SK-N-SH (cell line): ENCODE measurements around the gene UCN2. TPM values are rescaled to one million over a fixed set of nuclear protein-coding genes. Genes with fewer than 3 reads are reported as not detected.

Source experiments
- CTCF ChIA-PET: fragments of 300-600, 350-600 bp; formaldehyde crosslinking; extraction: SDS; loops from one replicate; lab custom pipeline; 2021; lab: Yijun Ruan, JAX
- POLR2A ChIA-PET: fragments of 350-600 bp; sonication (Branson Sonifier 250); formaldehyde crosslinking; extraction: SDS; loops from one replicate; lab custom pipeline; 2020; ENCODE audit warnings: antibody characterized with exemption, inconsistent platforms; lab: Yijun Ruan, JAX
- DNase-seq: peaks from one replicate; pipeline ENCODE4 v3.0.0; 2012
- H2AFZ ChIP-seq: fragments of 200-600 bp; sonication (generic); 2 replicates; pipeline ENCODE4 v1.8.1; 2016; ENCODE audit warnings: antibody characterized with exemption, mild to moderate bottlenecking, low read depth
- H3F3A ChIP-seq: fragments of 200-600 bp; sonication (generic); replicated peaks from 2 replicates; pipeline ENCODE3; 2016; ENCODE audit warnings: antibody characterized with exemption, mild to moderate bottlenecking; ENCODE audit not compliant: insufficient read depth
- H3K27ac ChIP-seq, 2 experiments: fragments of 200-500 bp in 1 of 2; fragments of 200-600 bp in 1 of 2; sonication (Bioruptor generic) in 1 of 2; sonication (generic), shearing (Covaris generic) in 1 of 2; 2 replicates each; pipeline versions ENCODE4 v1.5.1 to v1.6.1; 2014 to 2016; ENCODE audit warnings: low read depth in 2 of 2, inconsistent platforms in 1 of 2, low read length in 1 of 2, mild to moderate bottlenecking in 1 of 2, mixed read lengths in 1 of 2
- H3K27me3 ChIP-seq: fragments of 200-600 bp; sonication (generic), shearing (Covaris generic); 2 replicates; pipeline ENCODE4 v1.6.1; 2016; ENCODE audit warnings: mixed run types; ENCODE audit not compliant: insufficient read depth
- H3K36me3 ChIP-seq, 2 experiments: fragments of 200-500 bp in 1 of 2; fragments of 200-600 bp in 1 of 2; sonication (Bioruptor generic) in 1 of 2; sonication (generic) in 1 of 2; replicated peaks in 1 of 2; 2 replicates each; pipeline versions ENCODE3 to v1.5.1; 2014 to 2016; ENCODE audit warnings: low read length in 1 of 2, mild to moderate bottlenecking in 1 of 2; ENCODE audit not compliant: insufficient read depth in 2 of 2, control insufficient read depth in 1 of 2
- H3K4me1 ChIP-seq, 2 experiments: fragments of 200-500 bp in 1 of 2; fragments of 200-600 bp in 1 of 2; sonication (Bioruptor generic) in 1 of 2; sonication (generic), shearing (Covaris generic) in 1 of 2; 2 replicates each; pipeline versions ENCODE4 v1.5.1 to v1.6.1; 2014 to 2016; ENCODE audit warnings: low read depth in 1 of 2, low read length in 1 of 2, mixed run types in 1 of 2; ENCODE audit not compliant: insufficient read depth in 2 of 2, control insufficient read depth in 1 of 2
- H3K4me2 ChIP-seq: fragments of 200-600 bp; sonication (generic), shearing (Covaris generic); 2 replicates; pipeline ENCODE4 v1.6.1; 2017; ENCODE audit warnings: mixed run types
- H3K4me3 ChIP-seq, 2 experiments: fragments of 200-500 bp in 1 of 2; fragments of 200-600 bp in 1 of 2; sonication (Bioruptor generic) in 1 of 2; sonication (generic), shearing (Covaris generic) in 1 of 2; 2 replicates each; pipeline versions ENCODE4 v1.5.1 to v1.8.1; 2014 to 2016; ENCODE audit warnings: low read depth in 2 of 2, inconsistent platforms in 1 of 2, low read length in 1 of 2, mild to moderate bottlenecking in 1 of 2, mixed read lengths in 1 of 2, moderate library complexity in 1 of 2
- H3K79me2 ChIP-seq: fragments of 200-600 bp; sonication (generic); 2 replicates; pipeline ENCODE4 v1.8.1; 2017; ENCODE audit warnings: mild to moderate bottlenecking; ENCODE audit not compliant: insufficient read depth
- H3K9ac ChIP-seq: fragments of 200-600 bp; sonication (generic); 2 replicates; pipeline ENCODE4 v1.6.1; 2017; ENCODE audit warnings: mixed run types
- H3K9me2 ChIP-seq: fragments of 200-600 bp; sonication (generic); 2 replicates; pipeline ENCODE4 v1.6.1; 2017; ENCODE audit warnings: mixed run types
- H3K9me3 ChIP-seq: fragments of 200-600 bp; sonication (generic); 2 replicates; pipeline ENCODE4 v1.6.1; 2017; ENCODE audit warnings: mixed run types, mild to moderate bottlenecking, moderate library complexity
- H4K20me1 ChIP-seq: fragments of 200-600 bp; sonication (generic); 2 replicates; pipeline ENCODE4 v1.6.1; 2017; ENCODE audit warnings: mild to moderate bottlenecking, mixed run types; ENCODE audit not compliant: insufficient read depth
- CTCF ChIP-seq: fragments of 200-600 bp; sonication (generic); IDR thresholded peaks from 2 replicates; pipeline ENCODE4 v1.6.1; 2017; ENCODE audit warnings: antibody characterized with exemption, mild to moderate bottlenecking, moderate library complexity
- EZH2phosphoT487 ChIP-seq: fragments of 200-600 bp; sonication (generic); IDR thresholded peaks from 2 replicates; pipeline ENCODE4 v1.6.1; 2017; ENCODE audit warnings: low read depth, mixed run types, mild to moderate bottlenecking, antibody characterized with exemption, moderate library complexity, borderline replicate concordance
- FOSL2 ChIP-seq: IDR thresholded peaks from 2 replicates; pipeline ENCODE4 v1.4.0; 2012; ENCODE audit warnings: low read depth, mild to moderate bottlenecking, moderate library complexity, borderline replicate concordance
- FOXM1 ChIP-seq: IDR thresholded peaks from 2 replicates; pipeline ENCODE4 v1.4.0; 2012; ENCODE audit warnings: low read depth, mild to moderate bottlenecking
- GABPA ChIP-seq: IDR thresholded peaks from 2 replicates; pipeline ENCODE4 v1.4.0; 2012; ENCODE audit warnings: low read depth, mild to moderate bottlenecking
- GATA2 ChIP-seq: sonication (generic); formaldehyde crosslinking; IDR thresholded peaks from 2 replicates; pipeline ENCODE4 v1.5.0; 2020; ENCODE audit warnings: mild to moderate bottlenecking, missing genetic modification reagents
- JUND ChIP-seq: IDR thresholded peaks from 2 replicates; pipeline ENCODE4 v1.4.0; 2012
- MAX ChIP-seq: IDR thresholded peaks from 2 replicates; pipeline ENCODE4 v1.4.0; 2012; ENCODE audit warnings: low read depth
- MEF2A ChIP-seq: IDR thresholded peaks from 2 replicates; pipeline ENCODE4 v1.4.0; 2012; ENCODE audit warnings: low read depth, borderline replicate concordance
- MXI1 ChIP-seq: IDR thresholded peaks from 2 replicates; pipeline ENCODE4 v1.6.1; 2012; ENCODE audit warnings: mild to moderate bottlenecking, low read depth, low read length, improper control_type of control experiment
- NRF1 ChIP-seq: IDR thresholded peaks from 2 replicates; pipeline ENCODE4 v1.6.1; 2012; ENCODE audit warnings: low read depth, mild to moderate bottlenecking, low read length
- PBX3 ChIP-seq: IDR thresholded peaks from 2 replicates; pipeline ENCODE4; 2012
- POLR2AphosphoS5 ChIP-seq: IDR thresholded peaks from 2 replicates; pipeline ENCODE4 v1.6.1; 2012; ENCODE audit warnings: low read depth, low read length
- RAD21 ChIP-seq: IDR thresholded peaks from 2 replicates; pipeline ENCODE4 v1.6.1; 2012; ENCODE audit warnings: mild to moderate bottlenecking, low read length
- REST ChIP-seq: IDR thresholded peaks from 2 replicates; pipeline ENCODE4 v1.6.1; 2012; ENCODE audit warnings: mild to moderate bottlenecking, low read depth, low read length, moderate library complexity
- SIN3A ChIP-seq: IDR thresholded peaks from 2 replicates; pipeline ENCODE4 v1.6.1; 2012; ENCODE audit warnings: low read depth, mild to moderate bottlenecking, low read length, moderate library complexity, borderline replicate concordance
- SMC3 ChIP-seq: IDR thresholded peaks from 2 replicates; pipeline ENCODE4 v1.6.1; 2012; ENCODE audit warnings: low read depth, low read length, improper control_type of control experiment
- TAF1 ChIP-seq: IDR thresholded peaks from 2 replicates; pipeline ENCODE4 v1.6.1; 2012; ENCODE audit warnings: low read depth, mild to moderate bottlenecking, low read length, moderate library complexity, borderline replicate concordance
- WGBS: methylation state at CpG from one replicate; pipeline ENCODE4 v1.1.6; 2017; ENCODE audit warnings: low lambda C conversion rate; 5-methylcytosine and 5-hydroxymethylcytosine counted together
- polyA plus RNA-seq, 3 experiments: library from polyadenylated mRNA; depleted of rRNA; stranded (reverse); fragments of >200 nt; gene quantifications; 2 replicates each; pipeline ENCODE4 v1.2.3, GENCODE V29; 2012

The UCN2 gene
- polyA plus RNA-seq, 1 of the 3 experiments (the other 2 are of a cell fraction): 0.69 TPM

- no peak for TF ChIP-seq MAX
- no peak for TF ChIP-seq FOXM1
- no peak for TF ChIP-seq MXI1
- TF ChIP-seq POLR2AphosphoS5: no peak
- no peak for TF ChIP-seq MEF2A
- no peak for TF ChIP-seq CTCF
- no peak for TF ChIP-seq PBX3
- TF ChIP-seq RAD21: no peak
- no peak for TF ChIP-seq JUND
- TF ChIP-seq SMC3: no peak
- TF ChIP-seq REST: no peak
- TF ChIP-seq GABPA: no peak
- no peak for TF ChIP-seq TAF1
- TF ChIP-seq NRF1: no peak
- no peak for TF ChIP-seq FOSL2
- no peak for TF ChIP-seq GATA2
- no peak for TF ChIP-seq EZH2phosphoT487
- no peak for TF ChIP-seq SIN3A
- H3K27ac ChIP-seq: no peak overlapping the region
- H3K9ac ChIP-seq: no peak overlapping the region
- no peaks in the 10 kb centered on the region for H3F3A ChIP-seq
- no peak for DNase-seq
- no peaks in the 10 kb centered on the region for H3K27me3 ChIP-seq
- no peak overlapping the region for H3K4me3 ChIP-seq
- no peak overlapping the region for H2AFZ ChIP-seq
- no peaks in the 10 kb centered on the region for H3K9me2 ChIP-seq
- 90% methylated on average over 18 of the region's 19 CpGs for WGBS
- no peak overlapping the region for H3K4me2 ChIP-seq
- CTCF ChIA-PET: interaction anchor here (0.6 to 1.6 kb wide), 5 partner anchors 9 to 100 kb away, joined by 3 to 6 read pairs (median 4); no protein-coding TSS in a partner anchor
- H3K36me3 ChIP-seq: peaks cover 3 to 7% of the 10 kb centered on the region in 2 experiments
- H3K4me1 ChIP-seq: no peaks in the 10 kb centered on the region
- H3K9me3 ChIP-seq: no peaks in the 10 kb centered on the region
- H4K20me1 ChIP-seq: no peaks in the 10 kb centered on the region
- POLR2A ChIA-PET: no interaction called here
- no peaks in the 10 kb centered on the region for H3K79me2 ChIP-seq
Measured at GRCh38 chr3:48536116-48536515, 27.5 kb downstream of the UCN2 start.
